K562 (cell line): Measurements from ENCODE around the gene MTG2. TPM values are rescaled to one million over a fixed set of nuclear protein-coding genes. Genes with fewer than 3 reads are reported as not detected.
A peak's percentile ranks its signal among the peaks of the same experiment; 100 is the strongest.

Experiments used
- ATAC-seq: fragments of 200-7000 bp; cut with Tn5 transposase; 3 replicates; pipeline ENCODE4 v1.9.1; 2020; ENCODE audit warnings: moderate library complexity
- BruUV-seq: library from RNA; stranded (reverse); fragments of 400-500 nt; replicated peaks from 2 replicates; lab custom pipeline; 2021; lab: Mats Ljungman, UMichigan
- CTCF ChIA-PET: fragments of 300-600 bp; formaldehyde crosslinking; extraction: SDS; loops from one replicate; lab custom pipeline; 2021; ENCODE audit warnings: low intra/inter-chr PET ratio; lab: Yijun Ruan, JAX
- POLR2A ChIA-PET: fragments of 300-600, 350-650 bp; sonication (Branson Sonifier 250); formaldehyde crosslinking; extraction: SDS; loops from one replicate; lab custom pipeline; 2021; ENCODE audit warnings: antibody characterized with exemption, inconsistent platforms; lab: Yijun Ruan, JAX
- DNase-seq, 4 experiments: peaks; one replicate each; pipeline versions ENCODE4 v3.0.0 to v3.0.0-alpha.2; 2011 to 2018; ENCODE audit warnings: low spot score in 3 of 4, mixed read lengths in 3 of 4; ENCODE audit errors: extremely low read depth in 1 of 4
- FAIRE-seq: peaks from 2 replicates; lab custom pipeline; 2011; peaks lifted over from hg19 to GRCh38; lab: Jason Lieb, UNC
- H2AFZ ChIP-seq: 2 replicates; pipeline ENCODE4 v1.6.0; 2011; ENCODE audit warnings: low read depth, low read length, control low read depth, inconsistent platforms
- H3K27ac ChIP-seq: fragments of 200-600 bp; 3 replicates; pipeline ENCODE4 v1.8.0; 2011; ENCODE audit warnings: low read depth, mild to moderate bottlenecking, control low read depth, inconsistent platforms, low read length, moderate library complexity, mixed read lengths; ENCODE audit errors: extremely low read depth
- H3K27me3 ChIP-seq, 2 experiments: fragments of 300-600 bp in 1 of 2; 2 replicates in 1 of 2; 3 replicates in 1 of 2; pipeline versions ENCODE4 v1.6.0 to v1.8.0; 2011; ENCODE audit warnings: inconsistent platforms in 2 of 2, low read length in 2 of 2, mild to moderate bottlenecking in 1 of 2, mixed read lengths in 1 of 2, moderate library complexity in 1 of 2; ENCODE audit not compliant: control insufficient read depth in 2 of 2, insufficient read depth in 2 of 2
- H3K36me3 ChIP-seq: fragments of 300-600 bp; 3 replicates; pipeline ENCODE4 v1.8.0; 2011; ENCODE audit warnings: mild to moderate bottlenecking, low read length, inconsistent platforms; ENCODE audit not compliant: control insufficient read depth, insufficient read depth
- H3K4me1 ChIP-seq, 2 experiments: fragments of 200-600 bp in 1 of 2; replicated peaks in 1 of 2; 2 replicates in 1 of 2; 3 replicates in 1 of 2; pipeline versions ENCODE4 v1.5.1 to v1.8.0; 2011; ENCODE audit warnings: inconsistent platforms in 2 of 2, low read length in 2 of 2, mild to moderate bottlenecking in 1 of 2, mixed read lengths in 1 of 2, moderate library complexity in 1 of 2; ENCODE audit not compliant: control insufficient read depth in 2 of 2, insufficient read depth in 2 of 2
- H3K4me2 ChIP-seq: 2 replicates; pipeline ENCODE4 v1.6.1; 2011; ENCODE audit warnings: low read length, control low read depth, inconsistent platforms, mixed read lengths; ENCODE audit not compliant: insufficient read depth
- H3K4me3 ChIP-seq: fragments of 200-600 bp; sonication (generic), shearing (Covaris generic); 2 replicates; pipeline ENCODE4 v1.5.1; 2016; ENCODE audit warnings: control low read depth, inconsistent platforms
- H3K79me2 ChIP-seq: fragments of 200-600 bp; 3 replicates; pipeline ENCODE4 v1.8.0; 2011; ENCODE audit warnings: low read length, inconsistent platforms; ENCODE audit not compliant: control insufficient read depth, insufficient read depth
- H3K9ac ChIP-seq, 2 experiments: 2 replicates each; pipeline versions ENCODE4 v1.6.0 to v1.6.1; 2011; ENCODE audit warnings: low read depth in 2 of 2, low read length in 2 of 2, control low read depth in 1 of 2, inconsistent platforms in 1 of 2, mild to moderate bottlenecking in 1 of 2, mixed read lengths in 1 of 2; ENCODE audit not compliant: insufficient read depth in 1 of 2
- H3K9me1 ChIP-seq: one replicate; pipeline ENCODE4 v1.6.0; 2011; ENCODE audit warnings: inconsistent platforms, mild to moderate bottlenecking, low read length, moderate library complexity; ENCODE audit not compliant: control insufficient read depth, insufficient read depth
- H3K9me3 ChIP-seq: replicated peaks from 2 replicates; pipeline ENCODE4 v1.5.1; 2011; ENCODE audit warnings: low read depth, low read length, inconsistent platforms; ENCODE audit not compliant: control insufficient read depth, insufficient read depth
- H4K20me1 ChIP-seq: replicated peaks from 2 replicates; pipeline ENCODE4 v1.6.1; 2011; ENCODE audit warnings: low read length, inconsistent platforms, mixed read lengths; ENCODE audit not compliant: control insufficient read depth, insufficient read depth
- GTF2E2 ChIP-seq: fragments of 200-800 bp; sonication (Bioruptor generic); IDR thresholded peaks from 2 replicates; pipeline ENCODE4 v1.6.1; 2016; ENCODE audit warnings: missing genetic modification characterization, missing compliant biosample characterization
- POLR2A ChIP-seq: fragments of 450-650 bp; conservative IDR thresholded peaks from 2 replicates; pipeline ENCODE4 v1.6.1; 2016
- POLR2AphosphoS5 ChIP-seq: IDR thresholded peaks from 2 replicates; pipeline ENCODE4 v1.6.1; 2011; ENCODE audit warnings: mild to moderate bottlenecking, low read depth, low read length, moderate library complexity; ENCODE audit not compliant: control insufficient read depth, insufficient read depth
- POLR2B ChIP-seq: fragments of 450-650 bp; IDR thresholded peaks from 2 replicates; pipeline ENCODE4 v1.6.1; 2018; ENCODE audit warnings: low read depth; ENCODE audit not compliant: partially characterized antibody
- POLR2G ChIP-seq: fragments of 200-400 bp; formaldehyde crosslinking; IDR thresholded peaks from 2 replicates; pipeline ENCODE4 v1.6.1; 2017; ENCODE audit warnings: low read depth, mild to moderate bottlenecking, antibody characterized with exemption, low read length, moderate library complexity
- PYGO2 ChIP-seq: fragments of 450-650 bp; IDR thresholded peaks from 2 replicates; pipeline ENCODE4 v1.6.1; 2016; ENCODE audit warnings: mild to moderate bottlenecking, missing genetic modification characterization, moderate library complexity, missing compliant biosample characterization
- RBBP5 ChIP-seq: fragments of 200-600 bp; sonication (generic); IDR thresholded peaks from 2 replicates; pipeline ENCODE4 v1.6.1; 2012; ENCODE audit warnings: borderline replicate concordance, mild to moderate bottlenecking, low read length, control low read depth, inconsistent platforms; ENCODE audit not compliant: insufficient read depth, poor library complexity, severe bottlenecking
- SUPT5H ChIP-seq: fragments of 450-650 bp; IDR thresholded peaks from 2 replicates; pipeline ENCODE4 v1.6.1; 2016
- ZNF280B ChIP-seq: fragments of 250-450 bp; sonication (Bioruptor Pico); IDR thresholded peaks from 2 replicates; pipeline ENCODE4 v1.5.1; 2021; ENCODE audit warnings: mild to moderate bottlenecking
- ZNF431 ChIP-seq: sonication (generic); formaldehyde crosslinking; IDR thresholded peaks from 2 replicates; pipeline ENCODE4 v1.8.0; 2022; ENCODE audit warnings: mild to moderate bottlenecking, missing genetic modification reagents
- ZNF740 ChIP-seq, 3 experiments: fragments of 200-800 bp in 1 of 3; sonication (Bioruptor generic) in 1 of 3; sonication (generic) in 1 of 3; formaldehyde crosslinking in 1 of 3; IDR thresholded peaks; 2 replicates each; pipeline versions ENCODE4 v1.6.1 to v1.8.0; 2016 to 2022; ENCODE audit warnings: mild to moderate bottlenecking in 2 of 3, missing compliant biosample characterization in 2 of 3, missing genetic modification characterization in 2 of 3, missing genetic modification reagents in 1 of 3
- WGBS: fragments of 100-300 bp; shearing (Covaris generic); methylation state at CpG from one replicate; pipeline ENCODE4 v1.1.6; 2016; ENCODE audit warnings: low coverage, mixed read lengths; ENCODE audit not compliant: insufficient coverage; ENCODE audit errors: missing lambda C conversion rate; 5-methylcytosine and 5-hydroxymethylcytosine counted together
- in situ Hi-C: fragments of 300-500 bp; cut with MboI; formaldehyde crosslinking; loops from 4 replicates; pipeline ENCODE4 v1.15.0; 2018; ENCODE audit warnings: inconsistent platforms, mixed read lengths
- intact Hi-C: fragments of 100-400 bp; cut with micrococcal nuclease; formaldehyde crosslinking; loops from 2 replicates; pipeline ENCODE4 v1.14.2; 2022
- polyA plus RNA-seq, 8 experiments: library from polyadenylated mRNA; depleted of rRNA in 4 of 8; stranded (reverse) in 5 of 8; unstranded in 3 of 8; fragments of >200 nt; fragmentation: Nextera tagmentation in 2 of 8; fragmentation: Illumina TruSeq in 1 of 8; extraction: Ambion mirVana in 2 of 8; extraction: Trizol in 1 of 8; gene quantifications; 2 replicates each; pipeline versions ENCODE4 v1.2.1 to v1.2.3, GENCODE V29; 2011 to 2014; ENCODE audit warnings: inconsistent platforms in 1 of 8, missing spikeins in 1 of 8
- total RNA-seq, 7 experiments: library from RNA; depleted of rRNA in 6 of 7; stranded (reverse); fragments of >200 nt in 6 of 7; fragmentation: Illumina TruSeq in 2 of 7; extraction: Trizol in 2 of 7; gene quantifications; 2 replicates each; pipeline versions ENCODE4 v1.2.1 to v1.2.3, GENCODE V29; 2011 to 2021; ENCODE audit warnings: low replicate concordance in 1 of 7
- TF ChIP-seq, protein P1 (sequence below): sonication (generic); formaldehyde crosslinking; IDR thresholded peaks from 2 replicates; pipeline ENCODE4 v1.8.0; 2022; ENCODE audit warnings: missing genetic modification reagents, mild to moderate bottlenecking, borderline replicate concordance

Gene MTG2
- total and polyA plus RNA-seq, 9 of the 15 experiments (the other 6 are each of a cell fraction or from before 2014, with no cell fraction given): 8.7 to 67.5 (median 44.5) TPM

DNA sequence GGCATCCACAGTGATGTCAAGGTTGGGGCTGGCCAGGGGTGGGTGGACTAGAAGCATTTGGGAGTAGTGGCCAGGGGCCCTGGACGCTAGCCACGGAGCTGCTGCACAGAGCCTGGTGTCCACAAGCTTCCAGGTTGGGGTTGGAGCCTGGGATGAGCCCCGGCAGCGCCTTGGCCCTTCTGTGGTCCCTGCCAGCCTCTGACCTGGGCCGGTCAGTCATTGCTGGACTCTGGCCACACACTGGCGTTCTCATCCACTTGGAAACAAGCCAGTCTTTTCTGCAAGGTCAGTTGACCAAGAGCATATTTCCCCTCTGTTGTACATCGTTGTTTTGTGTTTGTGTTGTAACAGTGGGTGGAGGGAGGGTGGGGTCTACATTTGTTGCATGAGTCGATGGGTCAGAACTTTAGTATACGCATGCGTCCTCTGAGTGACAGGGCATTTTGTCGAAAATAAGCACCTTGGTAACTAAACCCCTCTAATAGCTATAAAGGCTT is 48.0 kb upstream of the MTG2 start (continued):
- no peak for TF ChIP-seq RBBP5
- TF ChIP-seq GTF2E2 (tag): no peak
- peak; percentile 22 for TF ChIP-seq POLR2B

GRCh38 chr20:62135573-62136266 is 47.1 kb upstream of the MTG2 start:
- TF ChIP-seq ZNF431 (CRISPR knock-in tag) (0 out of 2 replicates have a peak, but pooled peaks have one; percentile 38), PYGO2 (no peak), SUPT5H (peak; percentile 60), ZNF740 (CRISPR knock-in tag; IDR thresholded peaks at IDR 0.05) (0 out of 2 replicates have a peak, but pooled peaks have one; percentile 24), ZNF740 (tag; IDR thresholded peaks at IDR 0.05) (no peak), POLR2AphosphoS5 (0 out of 2 replicates have a peak, but pooled peaks have one; percentile 16), POLR2G (peak; percentile 29; the same call in 1 of the 2 replicates), ZNF280B (no peak), POLR2A (peak; percentile 64)
- TF ChIP-seq, protein P1, sequence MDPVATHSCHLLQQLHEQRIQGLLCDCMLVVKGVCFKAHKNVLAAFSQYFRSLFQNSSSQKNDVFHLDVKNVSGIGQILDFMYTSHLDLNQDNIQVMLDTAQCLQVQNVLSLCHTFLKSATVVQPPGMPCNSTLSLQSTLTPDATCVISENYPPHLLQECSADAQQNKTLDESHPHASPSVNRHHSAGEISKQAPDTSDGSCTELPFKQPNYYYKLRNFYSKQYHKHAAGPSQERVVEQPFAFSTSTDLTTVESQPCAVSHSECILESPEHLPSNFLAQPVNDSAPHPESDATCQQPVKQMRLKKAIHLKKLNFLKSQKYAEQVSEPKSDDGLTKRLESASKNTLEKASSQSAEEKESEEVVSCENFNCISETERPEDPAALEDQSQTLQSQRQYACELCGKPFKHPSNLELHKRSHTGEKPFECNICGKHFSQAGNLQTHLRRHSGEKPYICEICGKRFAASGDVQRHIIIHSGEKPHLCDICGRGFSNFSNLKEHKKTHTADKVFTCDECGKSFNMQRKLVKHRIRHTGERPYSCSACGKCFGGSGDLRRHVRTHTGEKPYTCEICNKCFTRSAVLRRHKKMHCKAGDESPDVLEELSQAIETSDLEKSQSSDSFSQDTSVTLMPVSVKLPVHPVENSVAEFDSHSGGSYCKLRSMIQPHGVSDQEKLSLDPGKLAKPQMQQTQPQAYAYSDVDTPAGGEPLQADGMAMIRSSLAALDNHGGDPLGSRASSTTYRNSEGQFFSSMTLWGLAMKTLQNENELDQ (CRISPR knock-in tag): no peak
- TF ChIP-seq, all 486 proteins: peak for 6
- ATAC-seq (no peak; the same call in 1 of the 3 replicates), DNase-seq (no peak), FAIRE-seq (no peak)
- H4K20me1 ChIP-seq: peaks cover 24% of the 10 kb centered on the region
- intact Hi-C loops (no loop called here), in situ Hi-C loops (loop anchor here (5.0 kb wide), 1 partner anchor 113 kb away; no protein-coding TSS in a partner anchor)
- ChIA-PET CTCF (interaction anchor here (1.8 kb wide), 1 partner anchor 125 kb away, joined by 13 read pairs; no protein-coding TSS in a partner anchor), POLR2A (interaction anchor here (0.5 to 7.8 kb wide), 9 partner anchors 9 to 110 kb away, joined by 3 to 78 read pairs (median 4); partner anchors contain the start of gene LSM14B)
- H3K9ac ChIP-seq: no peak overlapping the region
- H3K4me2 ChIP-seq: no peak overlapping the region
- no peaks in the 10 kb centered on the region for H3K9me1 ChIP-seq
- no peaks in the 10 kb centered on the region for H3K9me3 ChIP-seq
- peaks cover 99% of the 10 kb centered on the region for H3K36me3 ChIP-seq
- no peaks in the 10 kb centered on the region for H3K27me3 ChIP-seq
- peaks cover 21% of the 10 kb centered on the region for H3K79me2 ChIP-seq
- H3K4me1 ChIP-seq: peaks cover 0 to 6% of the 10 kb centered on the region in 2 experiments; a peak in 1 of 5 replicates
- H3K27ac ChIP-seq: no peak overlapping the region
- WGBS: 87% methylated on average over 8 of the region's 8 CpGs
- no TSS peak for BruUV-seq
- H2AFZ ChIP-seq: no peak overlapping the region
- H3K4me3 ChIP-seq: no peak overlapping the region
